Keratinocyte (primary cell): ENCODE results near the gene PACSIN2.

Experiments used
- CTCF ChIP-seq, 3 experiments: IDR thresholded peaks in 1 of 3; conservative IDR thresholded peaks in 1 of 3; optimal IDR thresholded peaks in 1 of 3; 2 replicates in 2 of 3; 3 replicates in 1 of 3; pipeline versions ENCODE3 to v1.5.1; 2011; ENCODE audit warnings: low read length in 3 of 3, mild to moderate bottlenecking in 3 of 3, moderate library complexity in 2 of 3, control low read depth in 1 of 3, inconsistent platforms in 1 of 3; ENCODE audit not compliant: insufficient read depth in 2 of 3; ENCODE audit errors: extremely low read depth in 1 of 3
- EZH2 ChIP-seq: IDR thresholded peaks from one replicate; pipeline ENCODE4 v1.6.1; 2012; ENCODE audit warnings: inconsistent platforms, mild to moderate bottlenecking, low read length, moderate library complexity

GRCh38 chr22:42913874-42914510, 101.0 kb downstream of the PACSIN2 start:
- TF ChIP-seq EZH2 (no peak), CTCF (optimal IDR thresholded peaks at IDR 0.05 in 1 of 3, IDR thresholded peaks at IDR 0.05 in 1 of 3, conservative IDR thresholded peaks at IDR 0.05 in 1 of 3; ENCODE audit: extremely low read depth in 1 of 3, insufficient read depth in 2 of 3, low read length in 3 of 3) (no peak)
